ENCODE results near the gene RASSF6.

GRCh38 chr4:73650250-73650649 lies 30.0 kb upstream of the RASSF6 start:
- TF ChIP-seq, protein P1, sequence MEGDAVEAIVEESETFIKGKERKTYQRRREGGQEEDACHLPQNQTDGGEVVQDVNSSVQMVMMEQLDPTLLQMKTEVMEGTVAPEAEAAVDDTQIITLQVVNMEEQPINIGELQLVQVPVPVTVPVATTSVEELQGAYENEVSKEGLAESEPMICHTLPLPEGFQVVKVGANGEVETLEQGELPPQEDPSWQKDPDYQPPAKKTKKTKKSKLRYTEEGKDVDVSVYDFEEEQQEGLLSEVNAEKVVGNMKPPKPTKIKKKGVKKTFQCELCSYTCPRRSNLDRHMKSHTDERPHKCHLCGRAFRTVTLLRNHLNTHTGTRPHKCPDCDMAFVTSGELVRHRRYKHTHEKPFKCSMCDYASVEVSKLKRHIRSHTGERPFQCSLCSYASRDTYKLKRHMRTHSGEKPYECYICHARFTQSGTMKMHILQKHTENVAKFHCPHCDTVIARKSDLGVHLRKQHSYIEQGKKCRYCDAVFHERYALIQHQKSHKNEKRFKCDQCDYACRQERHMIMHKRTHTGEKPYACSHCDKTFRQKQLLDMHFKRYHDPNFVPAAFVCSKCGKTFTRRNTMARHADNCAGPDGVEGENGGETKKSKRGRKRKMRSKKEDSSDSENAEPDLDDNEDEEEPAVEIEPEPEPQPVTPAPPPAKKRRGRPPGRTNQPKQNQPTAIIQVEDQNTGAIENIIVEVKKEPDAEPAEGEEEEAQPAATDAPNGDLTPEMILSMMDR (IDR thresholded peaks at IDR 0.05): no peak
- TF ChIP-seq POLR2A (IDR thresholded peaks at IDR 0.05): no peak
